Esophagus muscularis mucosa (tissue), 4 donors: ENCODE results near the gene CCDC32.

Experiments
- CTCF ChIP-seq, 3 experiments: fragments of 200-600 bp in 2 of 3; fragments of 450-650 bp in 1 of 3; sonication (generic) in 2 of 3; IDR thresholded peaks; one replicate each; pipeline ENCODE4 v1.5.1; 2017 to 2019; ENCODE audit warnings: antibody characterized with exemption in 3 of 3, mild to moderate bottlenecking in 2 of 3, moderate library complexity in 1 of 3
- EP300 ChIP-seq: sonication (generic); formaldehyde crosslinking; IDR thresholded peaks from one replicate; pipeline ENCODE4 v1.6.1; 2017; ENCODE audit warnings: antibody characterized with exemption
- POLR2A ChIP-seq: fragments of 450-650 bp; IDR thresholded peaks from one replicate; pipeline ENCODE4 v1.6.1; 2017; ENCODE audit warnings: antibody characterized with exemption, moderate library complexity, mild to moderate bottlenecking, low read depth
- POLR2AphosphoS5 ChIP-seq, 2 donors: sonication (generic); formaldehyde crosslinking; IDR thresholded peaks; one replicate each; pipeline ENCODE4 v1.6.1; 2017; ENCODE audit warnings: antibody characterized with exemption in 2 of 2

GRCh38 chr15:40523611-40524010 is 41.2 kb downstream of the CCDC32 start:
- TF ChIP-seq POLR2A (no peak), CTCF (IDR thresholded peaks at IDR 0.05) (no peak), POLR2AphosphoS5 (IDR thresholded peaks at IDR 0.05) (no peak), EP300 (no peak)
